Astrocyte (in vitro differentiated cells and primary cell): Measurements from ENCODE around the gene TNFSF8. TPM values are rescaled to one million over a fixed set of nuclear protein-coding genes. Genes with fewer than 3 reads are reported as not detected.

Source experiments
- DNase-seq: peaks from one replicate; pipeline ENCODE4 v3.0.0-alpha.2; 2010; ENCODE audit warnings: low read depth
- FAIRE-seq: peaks from 2 replicates; lab custom pipeline; 2011; peaks lifted over from hg19 to GRCh38; lab: Jason Lieb, UNC
- H2AFZ ChIP-seq: 2 replicates; pipeline ENCODE4 v1.6.0; 2012; ENCODE audit warnings: low read depth, low read length, inconsistent platforms
- H3K27ac ChIP-seq: 2 replicates; pipeline ENCODE4 v1.5.1; 2011; ENCODE audit warnings: low read depth, low read length, inconsistent platforms
- H3K27me3 ChIP-seq: 2 replicates; pipeline ENCODE4 v1.6.0; 2011; ENCODE audit warnings: low read length, inconsistent platforms; ENCODE audit not compliant: insufficient read depth
- H3K36me3 ChIP-seq: 2 replicates; pipeline ENCODE4 v1.5.1; 2011; ENCODE audit warnings: low read length, inconsistent platforms; ENCODE audit not compliant: insufficient read depth
- H3K4me1 ChIP-seq: 2 replicates; pipeline ENCODE4 v1.5.1; 2011; ENCODE audit warnings: low read length, inconsistent platforms; ENCODE audit not compliant: insufficient read depth
- H3K4me2 ChIP-seq: 2 replicates; pipeline ENCODE4 v1.6.0; 2012; ENCODE audit warnings: low read length, inconsistent platforms
- H3K4me3 ChIP-seq: 2 replicates; pipeline ENCODE4 v1.5.1; 2011; ENCODE audit warnings: low read depth, mild to moderate bottlenecking, low read length, inconsistent platforms; ENCODE audit not compliant: insufficient read depth
- H3K79me2 ChIP-seq: 2 replicates; pipeline ENCODE4 v1.6.0; 2012; ENCODE audit warnings: mild to moderate bottlenecking, low read length, inconsistent platforms; ENCODE audit not compliant: insufficient read depth
- H3K9ac ChIP-seq: 2 replicates; pipeline ENCODE4 v1.6.0; 2012; ENCODE audit warnings: mild to moderate bottlenecking, low read length, inconsistent platforms
- H3K9me3 ChIP-seq: 2 replicates; pipeline ENCODE4 v1.5.1; 2012; ENCODE audit warnings: low read depth, mild to moderate bottlenecking, low read length, inconsistent platforms; ENCODE audit not compliant: insufficient read depth
- H4K20me1 ChIP-seq: 2 replicates; pipeline ENCODE4 v1.6.0; 2012; ENCODE audit warnings: low read length, inconsistent platforms; ENCODE audit not compliant: insufficient read depth
- H3K27ac Mint-ChIP-seq: one replicate; pipeline ENCODE4 v1.8.0; 2021; ENCODE audit warnings: mild to moderate bottlenecking, mixed read lengths; ENCODE audit not compliant: unreplicated experiment
- H3K27me3 Mint-ChIP-seq: one replicate; pipeline ENCODE4 v1.8.0; 2021; ENCODE audit warnings: low read depth, mixed read lengths; ENCODE audit not compliant: unreplicated experiment
- H3K36me3 Mint-ChIP-seq: one replicate; pipeline ENCODE4 v1.8.0; 2021; ENCODE audit warnings: low read depth, mixed read lengths; ENCODE audit not compliant: unreplicated experiment
- H3K4me1 Mint-ChIP-seq: one replicate; pipeline ENCODE4 v1.8.0; 2021; ENCODE audit warnings: low read depth, mixed read lengths; ENCODE audit not compliant: unreplicated experiment
- H3K4me3 Mint-ChIP-seq: one replicate; pipeline ENCODE4 v1.8.0; 2021; ENCODE audit warnings: mild to moderate bottlenecking, moderate library complexity, mixed read lengths; ENCODE audit not compliant: unreplicated experiment
- H3K9me3 Mint-ChIP-seq: one replicate; pipeline ENCODE4 v1.8.0; 2021; ENCODE audit warnings: mild to moderate bottlenecking, mixed read lengths; ENCODE audit not compliant: unreplicated experiment
- EZH2 ChIP-seq: IDR thresholded peaks from 2 replicates; pipeline ENCODE4 v1.6.1; 2012; ENCODE audit warnings: mild to moderate bottlenecking, low read length, inconsistent platforms; ENCODE audit not compliant: insufficient read depth
- total RNA-seq: library from RNA; stranded (reverse); gene quantifications from 2 replicates; pipeline ENCODE4 v1.2.1, GENCODE V29; 2021
- TF ChIP-seq, protein P1 (sequence below): IDR thresholded peaks from 2 replicates; pipeline ENCODE4 v1.5.1; 2011; ENCODE audit warnings: low read depth, mild to moderate bottlenecking, inconsistent platforms, low read length, moderate library complexity; ENCODE audit not compliant: insufficient read depth

Gene TNFSF8
- total RNA-seq, 1 donor from 2014 or later: not detected

GRCh38 chr9:114864471-114864870 lies 65.9 kb downstream of the TNFSF8 start:
- H3K4me3 Mint-ChIP-seq: no peak overlapping the region
- Histone ChIP-seq H4K20me1 (no peaks in the 10 kb centered on the region), H3K4me3 (no peak overlapping the region), H3K9ac (no peak overlapping the region), H3K4me2 (no peak overlapping the region), H3K27me3 (no peaks in the 10 kb centered on the region), H3K4me1 (no peaks in the 10 kb centered on the region), H2AFZ (no peak overlapping the region), H3K9me3 (no peaks in the 10 kb centered on the region), H3K36me3 (no peaks in the 10 kb centered on the region), H3K27ac (no peak overlapping the region), H3K79me2 (no peaks in the 10 kb centered on the region)
- H3K27ac Mint-ChIP-seq: no peak overlapping the region
- H3K4me1 Mint-ChIP-seq: no peaks in the 10 kb centered on the region
- FAIRE-seq (no peak), DNase-seq (no peak)
- H3K27me3 Mint-ChIP-seq: peaks cover 2% of the 10 kb centered on the region
- no peaks in the 10 kb centered on the region for H3K9me3 Mint-ChIP-seq
- no peaks in the 10 kb centered on the region for H3K36me3 Mint-ChIP-seq
- TF ChIP-seq, protein P1, sequence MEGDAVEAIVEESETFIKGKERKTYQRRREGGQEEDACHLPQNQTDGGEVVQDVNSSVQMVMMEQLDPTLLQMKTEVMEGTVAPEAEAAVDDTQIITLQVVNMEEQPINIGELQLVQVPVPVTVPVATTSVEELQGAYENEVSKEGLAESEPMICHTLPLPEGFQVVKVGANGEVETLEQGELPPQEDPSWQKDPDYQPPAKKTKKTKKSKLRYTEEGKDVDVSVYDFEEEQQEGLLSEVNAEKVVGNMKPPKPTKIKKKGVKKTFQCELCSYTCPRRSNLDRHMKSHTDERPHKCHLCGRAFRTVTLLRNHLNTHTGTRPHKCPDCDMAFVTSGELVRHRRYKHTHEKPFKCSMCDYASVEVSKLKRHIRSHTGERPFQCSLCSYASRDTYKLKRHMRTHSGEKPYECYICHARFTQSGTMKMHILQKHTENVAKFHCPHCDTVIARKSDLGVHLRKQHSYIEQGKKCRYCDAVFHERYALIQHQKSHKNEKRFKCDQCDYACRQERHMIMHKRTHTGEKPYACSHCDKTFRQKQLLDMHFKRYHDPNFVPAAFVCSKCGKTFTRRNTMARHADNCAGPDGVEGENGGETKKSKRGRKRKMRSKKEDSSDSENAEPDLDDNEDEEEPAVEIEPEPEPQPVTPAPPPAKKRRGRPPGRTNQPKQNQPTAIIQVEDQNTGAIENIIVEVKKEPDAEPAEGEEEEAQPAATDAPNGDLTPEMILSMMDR: no peak
- TF ChIP-seq EZH2: no peak

- no peaks in the 10 kb centered on the region for H3K79me2 ChIP-seq
- Mint-ChIP-seq H3K36me3 (no peaks in the 10 kb centered on the region), H3K27me3 (peaks cover 2% of the 10 kb centered on the region), H3K9me3 (no peaks in the 10 kb centered on the region), H3K4me3 (no peak overlapping the region), H3K27ac (no peak overlapping the region), H3K4me1 (peaks cover 2% of the 10 kb centered on the region)
- H3K4me1 ChIP-seq: no peaks in the 10 kb centered on the region
- H4K20me1 ChIP-seq: no peaks in the 10 kb centered on the region
- H3K4me2 ChIP-seq: no peak overlapping the region
- H2AFZ ChIP-seq: no peak overlapping the region
- H3K36me3 ChIP-seq: no peaks in the 10 kb centered on the region
- TF ChIP-seq EZH2: no peak
- TF ChIP-seq, protein P1: no peak
- DNase-seq (peak; percentile 20), FAIRE-seq (no peak)
- H3K9me3 ChIP-seq: no peaks in the 10 kb centered on the region
- no peak overlapping the region for H3K4me3 ChIP-seq
- H3K27me3 ChIP-seq: no peaks in the 10 kb centered on the region
- H3K9ac ChIP-seq: no peak overlapping the region
- H3K27ac ChIP-seq: no peak overlapping the region
Measured at GRCh38 chr9:114861922-114862605, 68.3 kb downstream of the TNFSF8 start.

DNA sequence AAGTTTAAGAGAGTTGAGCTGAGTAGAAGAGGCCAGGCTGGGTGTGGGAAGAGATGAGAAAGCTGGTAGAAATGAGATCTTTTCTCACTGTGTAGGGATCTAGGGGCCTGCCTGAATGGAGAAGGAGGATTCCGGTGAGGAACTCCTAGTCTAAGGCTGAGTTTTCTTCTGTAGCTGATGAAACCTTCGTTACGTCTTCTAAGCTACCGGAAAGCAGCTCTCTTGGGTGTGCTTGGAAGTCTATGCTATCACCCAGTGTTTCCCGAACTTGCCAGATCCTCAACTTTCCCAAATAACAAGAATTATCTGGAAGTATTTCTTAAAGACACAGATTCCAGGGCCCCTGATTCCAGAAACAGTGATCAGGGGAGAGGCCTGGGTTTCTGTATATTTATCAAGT lies 69.1 kb downstream of the TNFSF8 start:
- DNase-seq (no peak), FAIRE-seq (no peak)
- no peak overlapping the region for H2AFZ ChIP-seq
- no peak overlapping the region for H3K4me3 ChIP-seq
- no peaks in the 10 kb centered on the region for H3K27me3 ChIP-seq
- H3K27ac ChIP-seq: no peak overlapping the region
- no peak for TF ChIP-seq EZH2
- TF ChIP-seq, protein P1: no peak
- no peaks in the 10 kb centered on the region for H3K4me1 ChIP-seq
- no peaks in the 10 kb centered on the region for H3K9me3 ChIP-seq
- H4K20me1 ChIP-seq: no peaks in the 10 kb centered on the region
- H3K4me3 Mint-ChIP-seq: no peak overlapping the region
- H3K27me3 Mint-ChIP-seq: peaks cover 2% of the 10 kb centered on the region
- H3K9me3 Mint-ChIP-seq: no peaks in the 10 kb centered on the region
- H3K27ac Mint-ChIP-seq: no peak overlapping the region
- H3K36me3 Mint-ChIP-seq: no peaks in the 10 kb centered on the region
- peaks cover 7% of the 10 kb centered on the region for H3K4me1 Mint-ChIP-seq
- no peaks in the 10 kb centered on the region for H3K79me2 ChIP-seq
- H3K36me3 ChIP-seq: no peaks in the 10 kb centered on the region
- no peak overlapping the region for H3K9ac ChIP-seq
- no peak overlapping the region for H3K4me2 ChIP-seq
